NCI-H2081 (cell line): ENCODE measurements around the gene PANK2.
"Not testable (repeated sequence)": the region's sequence is repeated elsewhere in the genome, so short reads cannot be mapped to it uniquely, and the experiment has no call there.

Source experiments
- DNase-seq, 2 experiments: peaks; one replicate each; lab custom pipeline; 2025; lab: John Stamatoyannopoulos, UW

Gene PANK2

GRCh38 chr20:3869839-3870634, 19.1 kb upstream of the PANK2 start:
- no peak for DNase-seq

DNA sequence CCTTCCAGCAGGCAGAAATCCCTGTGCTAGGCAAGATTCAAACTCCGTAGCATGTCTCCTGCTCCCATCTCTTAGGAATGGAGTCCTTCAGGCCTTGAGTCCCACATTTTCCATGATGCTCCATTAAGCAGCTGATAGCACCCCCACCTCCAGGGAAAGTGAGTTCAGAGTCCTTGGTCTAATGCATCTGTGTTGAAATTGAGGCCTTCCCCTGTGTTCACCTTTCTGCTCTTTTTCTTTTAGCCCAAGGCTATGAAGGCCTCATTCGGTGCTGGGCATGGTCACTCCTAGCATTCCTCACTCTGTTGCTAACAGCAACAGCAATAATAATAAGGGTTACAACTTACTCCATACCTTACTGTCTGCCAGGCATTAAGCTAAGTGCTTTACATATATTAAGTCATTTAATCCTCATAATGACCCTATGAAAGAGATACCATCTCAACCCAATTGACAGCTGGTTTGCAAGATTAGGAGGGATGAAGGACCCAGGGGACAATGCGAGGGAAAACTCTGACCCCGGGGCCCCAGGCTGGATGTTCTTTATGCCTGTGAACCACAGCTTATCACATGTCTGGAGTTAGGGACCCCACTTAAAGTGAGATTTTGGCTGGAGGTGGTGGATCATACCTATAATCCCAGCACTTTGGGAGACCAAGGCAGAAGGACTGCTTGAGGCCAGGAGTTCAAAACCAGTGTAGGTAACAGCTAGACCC, 17.5 kb upstream of the PANK2 start:
- DNase-seq = no peak

DNA sequence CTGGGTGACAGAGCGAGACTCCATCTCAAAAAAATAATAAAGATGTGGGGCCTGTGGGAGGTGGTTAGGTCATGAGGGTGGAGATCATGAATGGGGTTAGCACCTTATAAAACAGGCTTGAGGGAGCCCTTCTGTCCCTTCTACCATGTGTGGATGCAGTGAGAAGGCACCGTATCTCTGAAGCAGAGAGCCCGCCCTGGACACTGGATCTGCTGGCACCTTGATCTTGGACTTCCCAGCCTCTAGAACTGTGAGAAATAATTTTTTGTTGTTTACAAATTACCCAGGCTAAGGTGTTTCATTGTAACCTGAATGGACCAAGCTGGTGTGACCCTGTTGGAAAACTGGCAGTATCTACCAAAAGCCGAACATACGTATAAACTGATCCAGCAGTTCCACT, 15.7 kb upstream of the PANK2 start:
- no peak for DNase-seq

DNA sequence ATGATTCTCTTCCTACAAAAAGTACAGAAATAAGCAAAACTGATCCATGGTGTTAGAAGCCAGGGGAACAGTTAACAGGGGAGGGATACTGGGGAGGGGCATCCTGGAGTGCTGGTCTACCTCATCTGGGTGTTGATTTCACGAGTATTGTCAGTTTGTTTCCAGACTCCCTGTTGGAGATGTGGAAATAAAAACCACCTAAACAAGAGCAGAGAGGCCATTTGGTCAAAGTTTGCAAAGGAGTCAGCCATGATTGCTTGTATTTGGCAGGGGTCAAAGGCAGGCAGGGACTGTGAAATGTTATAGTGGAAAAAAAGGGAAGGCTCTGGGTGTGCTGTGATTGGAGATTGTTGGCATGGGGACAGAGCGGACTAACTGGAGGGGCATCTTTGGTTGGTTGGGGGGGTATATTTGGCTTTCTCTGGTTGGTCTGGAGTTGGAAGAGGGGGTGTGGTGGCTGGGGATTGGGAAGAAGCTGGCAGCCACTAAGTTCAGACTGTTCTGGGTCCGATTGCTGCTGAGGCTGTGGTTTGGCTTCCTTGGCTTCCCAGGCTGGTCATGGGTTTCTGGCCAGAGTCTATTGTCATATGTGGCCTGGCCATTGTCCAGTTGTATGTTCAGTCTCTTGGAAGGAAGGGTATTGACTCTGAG, 14.9 kb upstream of the PANK2 start:
- no peak for DNase-seq

GRCh38 chr20:3875378-3875974, 13.7 kb upstream of the PANK2 start:
- no peak for DNase-seq

DNA sequence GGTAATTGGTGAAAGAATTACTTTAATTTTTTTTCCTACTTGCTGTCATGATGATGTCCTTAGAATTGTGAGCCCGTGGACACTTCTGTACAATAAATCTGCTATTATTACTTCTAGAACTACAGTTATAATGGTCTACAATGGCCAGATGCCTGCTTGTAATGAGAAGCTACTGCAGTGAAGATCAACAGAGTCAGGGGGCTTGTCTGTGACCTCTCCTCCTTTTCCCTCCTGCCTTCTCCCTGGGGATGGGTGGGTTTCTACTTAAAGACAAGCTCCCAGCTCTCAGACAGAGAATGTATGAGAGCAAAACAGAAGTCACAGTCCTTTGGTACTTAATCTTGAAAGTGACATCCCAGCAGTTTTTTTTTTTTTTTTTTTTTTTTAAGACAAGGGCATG, 13.2 kb upstream of the PANK2 start:
- no peak for DNase-seq

- DNase-seq = peak in 1 of 2 experiments; percentile 16
Observed at GRCh38 chr20:3876676-3877075, 12.5 kb upstream of the PANK2 start.

GRCh38 chr20:3878921-3879274, 10.3 kb upstream of the PANK2 start:
- not testable (repeated sequence) for DNase-seq

- DNase-seq = no peak
Observed at GRCh38 chr20:3885715-3886114, 3.5 kb upstream of the PANK2 start.

GRCh38 chr20:3887876-3888620, 1.1 kb upstream of the PANK2 start:
- DNase-seq = peak in 1 of 2 experiments; percentile 62

GRCh38 chr20:3889489-3890397, 556 bp downstream of the PANK2 start:
- DNase-seq = peak; percentile 39 to 40

DNA sequence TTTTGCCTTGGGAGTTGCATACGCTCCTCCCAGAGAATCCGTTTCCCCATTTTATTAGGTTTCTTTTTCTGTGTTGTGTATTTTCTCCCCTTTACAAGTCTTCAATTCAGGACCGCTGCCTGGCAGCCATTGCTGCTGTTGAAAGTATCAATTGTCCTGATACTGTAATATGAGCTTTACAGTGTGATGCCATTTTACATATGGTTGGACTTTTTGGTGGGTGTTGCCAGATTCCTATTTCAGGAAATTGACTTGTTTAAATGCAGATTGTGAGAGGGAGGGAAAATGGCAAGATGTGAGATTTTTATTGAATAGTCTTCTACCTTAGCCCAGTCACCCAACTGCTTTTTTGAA, 1.2 kb downstream of the PANK2 start:
- peak in 1 of 2 experiments; percentile 29 for DNase-seq

DNA sequence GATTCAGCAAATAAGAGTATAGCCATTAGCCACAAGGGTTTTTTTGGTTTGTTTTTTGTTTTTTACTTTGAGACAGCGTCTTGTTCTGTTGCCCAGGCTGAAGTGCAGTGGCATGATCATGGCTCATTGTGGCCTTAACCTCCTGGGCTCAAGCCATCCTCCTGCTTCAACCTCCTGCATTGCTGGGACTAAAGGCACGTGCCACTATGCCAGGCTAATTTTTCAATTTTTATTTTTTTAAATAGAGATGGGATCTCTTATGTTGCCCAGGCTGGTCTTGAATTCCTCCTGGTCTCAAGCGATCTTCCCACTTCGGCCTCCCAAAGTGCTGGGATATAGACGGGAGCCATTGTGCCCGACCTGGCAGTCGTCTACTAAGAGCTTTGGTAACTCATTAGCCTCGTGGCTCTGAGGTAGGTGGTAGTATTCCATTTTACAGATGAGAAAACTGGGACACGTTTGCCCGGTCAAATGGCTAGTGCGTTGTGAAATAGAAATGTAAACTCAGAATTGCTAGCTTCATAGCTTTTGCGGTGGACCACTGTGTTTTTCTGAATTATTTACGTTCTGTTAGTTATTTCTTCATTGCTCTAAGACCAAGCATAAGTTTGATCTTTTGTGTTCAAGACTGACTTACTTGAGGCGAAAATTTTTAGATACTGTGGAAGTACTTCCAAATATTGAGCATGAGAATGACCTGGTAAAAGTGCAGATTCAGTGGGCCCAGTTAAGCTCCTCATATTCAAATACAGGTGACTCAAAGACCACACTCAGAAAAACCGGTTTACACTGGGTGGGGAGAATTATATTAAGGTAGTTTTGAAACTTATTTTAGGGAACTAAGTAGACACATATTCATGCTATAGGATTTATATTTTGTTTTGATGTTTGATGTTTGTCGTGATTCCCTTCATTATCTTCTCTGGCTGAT, 2.1 kb downstream of the PANK2 start:
- no peak for DNase-seq

- no peak for DNase-seq
Observed at GRCh38 chr20:3894796-3895195, 5.6 kb downstream of the PANK2 start.

DNA sequence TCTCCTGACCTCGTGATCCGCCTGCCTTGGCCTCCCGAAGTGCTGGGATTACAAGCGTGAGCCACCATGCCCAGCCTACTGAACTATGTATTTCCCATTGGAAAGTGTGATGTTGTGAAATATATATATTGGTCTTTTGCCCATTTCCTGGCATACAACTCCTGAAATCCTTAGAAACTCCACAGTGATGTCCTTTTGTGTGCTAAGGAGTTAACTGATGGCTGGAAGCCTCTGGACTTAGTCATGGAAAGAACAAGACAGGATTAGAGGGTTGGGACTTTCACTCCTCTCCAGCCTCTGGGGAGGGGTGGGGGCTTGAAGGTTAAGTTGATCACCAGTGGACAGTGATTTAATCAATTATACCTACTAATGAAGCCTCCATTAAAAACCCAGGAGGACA, 7.1 kb downstream of the PANK2 start:
- DNase-seq = no peak

DNA sequence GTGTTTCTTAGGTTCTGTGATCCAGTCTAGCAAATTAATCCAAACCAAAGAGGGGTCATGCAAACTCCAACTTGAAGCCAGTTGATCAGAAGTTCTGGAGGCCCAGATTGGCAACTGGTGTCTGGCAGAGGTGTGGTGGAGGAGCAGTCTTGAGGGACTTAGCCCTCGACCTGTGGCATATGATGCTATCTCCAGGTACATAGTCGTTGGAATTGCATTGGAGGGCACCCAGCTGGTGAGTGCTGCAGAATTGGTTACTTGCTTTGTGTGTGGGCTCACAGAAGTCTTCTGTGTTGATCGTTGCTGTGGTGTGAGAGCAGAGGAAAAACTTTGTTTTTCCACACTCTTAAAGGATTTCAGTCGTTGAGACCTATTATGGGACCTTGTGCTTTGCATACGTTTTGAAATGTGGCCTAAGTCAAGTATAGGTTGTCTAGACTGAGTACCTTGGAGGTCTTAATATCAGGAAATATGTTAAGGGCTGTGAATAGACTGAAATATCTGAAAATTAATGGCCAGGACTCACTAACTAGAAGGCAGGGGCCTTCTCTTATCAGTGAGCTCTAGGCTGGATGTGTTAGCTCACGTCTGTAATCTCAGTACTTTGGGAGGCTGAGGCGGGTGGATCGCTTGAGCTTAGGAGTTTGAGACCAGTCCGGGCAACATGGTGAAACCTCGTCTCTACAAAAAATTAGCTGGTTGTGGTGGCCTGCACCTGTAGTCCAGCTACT, 7.8 kb downstream of the PANK2 start:
- no peak for DNase-seq

GRCh38 chr20:3898181-3898580, 9.0 kb downstream of the PANK2 start:
- not testable (repeated sequence) for DNase-seq

GRCh38 chr20:3898639-3899038, 9.5 kb downstream of the PANK2 start:
- DNase-seq = no peak

DNA sequence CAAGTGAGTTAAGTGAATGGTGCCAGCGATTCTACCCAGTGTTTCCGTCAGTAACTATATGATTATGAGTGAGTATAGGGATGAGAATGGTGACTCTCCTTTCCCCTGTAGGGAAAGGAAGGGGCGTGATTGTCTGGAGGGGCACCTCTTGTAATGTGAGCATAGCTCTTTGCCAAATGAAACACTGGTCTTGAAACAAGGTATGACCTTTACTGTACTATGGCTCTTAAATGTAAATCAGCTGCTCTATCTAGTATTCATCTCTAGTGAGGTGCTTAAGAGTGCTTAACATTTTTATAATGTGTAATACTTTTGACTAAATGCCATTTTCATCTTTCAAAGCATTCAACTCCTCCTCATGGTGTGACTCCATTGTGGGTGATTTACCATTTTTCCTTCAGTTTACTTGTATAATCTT, 11.0 kb downstream of the PANK2 start:
- DNase-seq = no peak
